Gastroesophageal sphincter (tissue), 4 donors: ENCODE results near the gene GDF2. TPM values are rescaled to one million over a fixed set of nuclear protein-coding genes. Genes with fewer than 3 reads are reported as not detected.

ENCODE experiments used
- ATAC-seq: fragments of 150-250 bp; one replicate; pipeline ENCODE4 v1.9.1; 2016; ENCODE audit warnings: mild to moderate bottlenecking, moderate library complexity
- H3K27ac ChIP-seq, 4 donors: fragments of 200-600 bp; sonication (generic) in 3 of 4; 1 replicate in 3 of 4; 2 replicates in 1 of 4; pipeline ENCODE4 v1.5.1; 2016 to 2019
- H3K27me3 ChIP-seq: fragments of 200-600 bp; sonication (generic); one replicate; pipeline ENCODE4 v1.5.1; 2019
- H3K36me3 ChIP-seq, 2 donors: fragments of 200-600 bp; sonication (generic); one replicate each; pipeline ENCODE4 v1.5.1; 2019; ENCODE audit warnings: control low read depth in 1 of 2
- H3K4me1 ChIP-seq, 3 donors: fragments of 200-600 bp; sonication (generic); 1 replicate in 2 of 3; 2 replicates in 1 of 3; pipeline ENCODE4 v1.5.1; 2016 to 2019; ENCODE audit warnings: control low read depth in 2 of 3
- H3K4me3 ChIP-seq, 2 donors: fragments of 200-600 bp; sonication (generic); one replicate each; pipeline ENCODE4 v1.5.1; 2019; ENCODE audit warnings: mild to moderate bottlenecking in 1 of 2, moderate library complexity in 1 of 2
- H3K9me3 ChIP-seq, 3 donors: fragments of 200-600 bp; sonication (generic); one replicate each; pipeline ENCODE4 v1.5.1; 2017 to 2019; ENCODE audit warnings: control low read depth in 2 of 3
- CTCF ChIP-seq, 4 experiments: fragments of 200-600 bp in 2 of 4; fragments of 450-650 bp in 2 of 4; sonication (generic) in 1 of 4; IDR thresholded peaks; one replicate each; pipeline ENCODE4 v1.5.1; 2017 to 2019; ENCODE audit warnings: antibody characterized with exemption in 4 of 4, mild to moderate bottlenecking in 2 of 4, moderate library complexity in 2 of 4
- EP300 ChIP-seq: sonication (generic); formaldehyde crosslinking; IDR thresholded peaks from one replicate; pipeline ENCODE4 v1.6.1; 2017; ENCODE audit warnings: antibody characterized with exemption, mild to moderate bottlenecking
- POLR2A ChIP-seq, 2 donors: fragments of 450-650 bp; IDR thresholded peaks; one replicate each; pipeline ENCODE4 v1.6.1; 2017; ENCODE audit warnings: antibody characterized with exemption in 2 of 2, mild to moderate bottlenecking in 2 of 2, moderate library complexity in 1 of 2
- POLR2AphosphoS5 ChIP-seq: sonication (generic); formaldehyde crosslinking; IDR thresholded peaks from one replicate; pipeline ENCODE4 v1.6.1; 2017; ENCODE audit warnings: antibody characterized with exemption
- WGBS, 2 donors: methylation state at CpG; one replicate each; pipeline ENCODE4 v1.1.5; 2018; ENCODE audit warnings: low coverage in 1 of 2; 5-methylcytosine and 5-hydroxymethylcytosine counted together
- total RNA-seq, 4 donors: library from RNA; depleted of rRNA; stranded (reverse); fragments of >200 nt; gene quantifications; one replicate each; pipeline ENCODE4 v1.1.0, GENCODE V29; 2016

GDF2 gene
- total RNA-seq, 4 donors from 2014 or later = not detected

DNA sequence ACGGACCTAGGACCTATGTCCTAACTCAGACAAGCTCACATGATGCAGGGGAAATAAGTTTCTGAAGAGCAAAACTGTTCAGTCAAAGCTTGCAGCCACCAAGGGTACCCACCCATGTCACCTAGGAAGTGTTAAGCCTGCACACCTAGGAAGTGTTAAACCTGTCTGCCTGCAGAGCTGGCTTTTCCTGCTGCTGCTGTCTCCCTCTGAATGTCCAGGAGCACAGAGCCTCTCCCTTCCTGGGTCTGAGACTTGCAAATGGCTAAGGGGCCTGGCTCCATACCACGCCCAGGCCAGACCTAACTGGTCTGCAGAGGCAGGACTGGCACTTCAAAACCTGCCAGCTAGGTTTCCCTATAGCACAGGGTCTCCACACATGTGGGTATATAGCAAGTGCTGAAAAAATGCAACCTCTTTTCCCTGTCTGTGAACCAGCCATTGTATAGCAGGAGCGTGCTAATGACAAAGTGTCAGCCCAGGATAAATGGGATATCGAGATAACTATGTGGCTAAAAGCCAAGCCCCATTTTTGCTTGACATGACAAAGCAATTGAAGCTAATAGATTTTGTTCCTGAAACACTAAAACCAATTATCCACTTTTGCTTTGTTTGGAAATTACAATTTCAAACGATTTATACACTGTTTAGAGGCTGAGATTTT, 1.5 kb downstream of the GDF2 start:
- Histone ChIP-seq H3K4me1 (no peaks in the 10 kb centered on the region), H3K27ac (no peak overlapping the region), H3K4me3 (no peak overlapping the region), H3K27me3 (peaks cover 29% of the 10 kb centered on the region), H3K9me3 (no peaks in the 10 kb centered on the region), H3K36me3 (no peaks in the 10 kb centered on the region)
- ATAC-seq = no peak
- TF ChIP-seq EP300 (no peak), POLR2A (IDR thresholded peaks at IDR 0.05) (no peak), POLR2AphosphoS5 (no peak)
- 56 to 63% methylated on average over 4 to 5 of the region's 5 CpGs for WGBS, 2 donors

GRCh38 chr10:47325303-47326291, 3.3 kb downstream of the GDF2 start:
- Histone ChIP-seq H3K4me1 (no peaks in the 10 kb centered on the region), H3K27me3 (peaks cover 33% of the 10 kb centered on the region), H3K4me3 (no peak overlapping the region), H3K9me3 (no peaks in the 10 kb centered on the region), H3K27ac (no peak overlapping the region), H3K36me3 (no peaks in the 10 kb centered on the region)
- no peak for ATAC-seq
- TF ChIP-seq CTCF (IDR thresholded peaks at IDR 0.05) (no peak), POLR2AphosphoS5 (no peak), EP300 (no peak), POLR2A (IDR thresholded peaks at IDR 0.05) (no peak)
- 81 to 93% methylated on average over 6 to 11 of the region's 30 CpGs for WGBS, 2 donors

GRCh38 chr10:47326306-47326926, 4.2 kb downstream of the GDF2 start:
- H3K27ac ChIP-seq = no peak overlapping the region
- H3K27me3 ChIP-seq = peaks cover 40% of the 10 kb centered on the region
- ATAC-seq = no peak
- no peak for TF ChIP-seq POLR2AphosphoS5
- TF ChIP-seq EP300 = no peak
- no peak for TF ChIP-seq POLR2A (IDR thresholded peaks at IDR 0.05)
- no peak for TF ChIP-seq CTCF (IDR thresholded peaks at IDR 0.05)
- no peaks in the 10 kb centered on the region for H3K36me3 ChIP-seq
- no peaks in the 10 kb centered on the region for H3K9me3 ChIP-seq
- WGBS, 2 donors = no CpG with 5 or more reads among the region's 5 CpGs
- H3K4me1 ChIP-seq = no peaks in the 10 kb centered on the region
- H3K4me3 ChIP-seq = no peak overlapping the region

- H3K27ac ChIP-seq = no peak overlapping the region
- 62 to 93% methylated on average over 3 to 8 of the region's 11 CpGs for WGBS, 2 donors
- no peak overlapping the region for H3K4me3 ChIP-seq
- peaks cover 37% of the 10 kb centered on the region for H3K27me3 ChIP-seq
- no peak for TF ChIP-seq POLR2A (IDR thresholded peaks at IDR 0.05)
- no peak for TF ChIP-seq POLR2AphosphoS5
- no peak for TF ChIP-seq EP300
- no peak for TF ChIP-seq CTCF (IDR thresholded peaks at IDR 0.05)
- ATAC-seq = no peak
- no peaks in the 10 kb centered on the region for H3K9me3 ChIP-seq
- H3K4me1 ChIP-seq = no peaks in the 10 kb centered on the region
- H3K36me3 ChIP-seq = no peaks in the 10 kb centered on the region
Measured at GRCh38 chr10:47326927-47327330, 4.7 kb downstream of the GDF2 start.

- Histone ChIP-seq H3K27ac (no peak overlapping the region), H3K4me1 (no peaks in the 10 kb centered on the region), H3K4me3 (no peak overlapping the region), H3K36me3 (no peaks in the 10 kb centered on the region), H3K27me3 (peaks cover 21% of the 10 kb centered on the region), H3K9me3 (no peaks in the 10 kb centered on the region)
- WGBS, 2 donors = 86 to 100% methylated on average over 1 to 3 of the region's 4 CpGs
- no peak for TF ChIP-seq POLR2A (IDR thresholded peaks at IDR 0.05)
- no peak for TF ChIP-seq CTCF (IDR thresholded peaks at IDR 0.05)
- no peak for TF ChIP-seq EP300
- no peak for TF ChIP-seq POLR2AphosphoS5
- no peak for ATAC-seq
Measured at GRCh38 chr10:47329855-47330254, 7.6 kb downstream of the GDF2 start.
